SKM-1 (cell line): Measurements from ENCODE around the gene MAN1B1.

Experiments
- DNase-seq: peaks from one replicate; lab custom pipeline; 2025; ENCODE audit not compliant: unreplicated experiment; lab: John Stamatoyannopoulos, UW

Gene MAN1B1

DNA sequence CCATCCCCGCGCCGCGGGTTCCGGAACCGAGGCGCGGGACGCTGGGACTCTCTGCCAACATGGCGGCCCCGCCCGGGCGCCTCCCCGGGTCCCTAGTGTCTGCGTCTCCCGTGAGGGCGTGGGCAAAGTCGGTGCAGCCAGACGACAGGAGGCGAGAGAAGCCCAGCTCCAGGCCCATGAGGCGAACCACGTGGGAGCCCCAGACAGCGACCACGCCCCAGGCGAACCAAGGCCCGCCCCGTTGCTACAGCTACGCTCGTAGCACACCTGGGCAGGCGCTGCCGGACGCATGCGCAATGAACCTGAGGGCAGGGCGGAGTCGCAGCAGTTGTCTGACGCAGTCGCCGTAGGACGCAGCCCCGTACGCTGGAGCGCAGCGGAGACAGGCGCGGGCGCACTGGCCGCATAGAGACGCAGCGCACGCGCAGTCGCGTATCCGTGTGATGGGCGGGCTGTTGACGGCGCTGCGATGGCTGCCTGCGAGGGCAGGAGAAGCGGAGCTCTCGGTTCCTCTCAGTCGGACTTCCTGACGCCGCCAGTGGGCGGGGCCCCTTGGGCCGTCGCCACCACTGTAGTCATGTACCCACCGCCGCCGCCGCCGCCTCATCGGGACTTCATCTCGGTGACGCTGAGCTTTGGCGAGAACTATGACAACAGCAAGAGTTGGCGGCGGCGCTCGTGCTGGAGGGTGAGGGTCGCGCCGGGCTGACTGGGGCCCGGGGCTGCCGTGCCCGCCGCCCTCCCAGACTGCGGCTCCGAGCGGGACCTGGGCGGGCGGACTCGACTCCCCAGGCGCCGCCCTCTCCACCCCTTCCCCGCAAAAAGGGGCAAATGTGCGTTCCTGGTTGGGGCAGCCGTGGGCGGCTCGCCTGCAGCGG is at the start of gene MAN1B1:
TSS of gene MAN1B1 (plus strand) at position 455 of the 878 bp plus-strand sequence. CDS start at position 470, 15 bp downstream.
- DNase-seq, result peak; percentile 96

DNA sequence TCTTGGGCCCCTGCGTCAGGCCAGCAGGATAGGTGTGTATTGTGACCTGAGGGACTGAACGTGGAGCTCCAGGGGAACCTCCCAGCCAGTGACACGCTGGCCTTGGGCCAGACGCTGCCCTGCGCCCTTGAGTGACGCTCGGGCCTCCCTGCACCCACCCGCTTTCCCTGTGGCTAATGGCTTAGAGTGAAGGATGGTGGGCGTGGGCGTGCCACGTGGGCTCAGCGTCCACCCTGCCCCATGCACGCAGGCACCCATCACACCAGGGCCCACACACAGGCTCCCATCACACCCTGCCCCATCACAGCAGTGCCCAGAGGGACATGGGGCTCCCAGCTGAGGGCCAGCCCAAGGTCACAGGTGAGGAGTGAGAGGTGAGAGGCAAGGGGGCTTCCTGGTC is 49.8 kb upstream of the MAN1B1 start:
- DNase-seq, result no peak

DNA sequence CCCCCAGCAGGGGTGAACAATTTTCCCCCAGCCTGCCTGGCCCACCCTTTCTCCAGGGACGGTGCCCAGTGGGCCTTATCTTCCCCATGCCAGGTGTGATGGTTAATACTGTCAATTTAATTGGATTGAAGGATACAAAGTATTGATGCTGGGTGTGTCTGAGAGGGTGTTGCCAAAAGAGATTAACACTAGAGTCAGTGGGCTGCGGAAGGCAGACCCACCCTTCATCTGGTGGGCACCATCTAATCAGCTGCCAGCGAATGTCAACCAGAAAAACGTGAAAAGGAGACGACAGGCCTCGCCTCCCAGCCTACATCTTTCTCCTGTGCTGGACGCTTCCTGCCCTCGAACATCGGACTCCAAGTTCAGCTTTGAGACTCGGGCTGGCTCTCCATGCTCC is 49.3 kb upstream of the MAN1B1 start:
- no peak for DNase-seq

DNA sequence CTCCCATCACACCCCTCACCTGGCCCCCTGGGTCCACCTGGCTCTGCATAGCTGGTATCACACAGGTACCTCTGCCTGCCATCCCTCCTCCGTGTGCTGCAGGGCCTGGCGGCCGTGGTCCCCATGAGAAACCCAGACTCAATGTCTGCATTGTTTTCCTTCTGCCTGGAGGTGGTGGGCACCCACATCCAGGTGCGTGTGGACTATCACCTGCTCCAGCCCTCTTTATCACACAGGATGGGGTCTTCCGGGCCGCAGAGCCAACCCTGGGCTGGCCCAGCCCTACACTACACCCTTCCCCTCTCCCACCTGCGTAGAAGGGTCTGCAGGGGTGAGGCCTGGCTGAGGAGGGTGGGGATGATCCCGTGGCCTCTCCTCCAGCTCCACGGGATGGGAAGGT is 47.9 kb upstream of the MAN1B1 start:
- no peak for DNase-seq

DNA sequence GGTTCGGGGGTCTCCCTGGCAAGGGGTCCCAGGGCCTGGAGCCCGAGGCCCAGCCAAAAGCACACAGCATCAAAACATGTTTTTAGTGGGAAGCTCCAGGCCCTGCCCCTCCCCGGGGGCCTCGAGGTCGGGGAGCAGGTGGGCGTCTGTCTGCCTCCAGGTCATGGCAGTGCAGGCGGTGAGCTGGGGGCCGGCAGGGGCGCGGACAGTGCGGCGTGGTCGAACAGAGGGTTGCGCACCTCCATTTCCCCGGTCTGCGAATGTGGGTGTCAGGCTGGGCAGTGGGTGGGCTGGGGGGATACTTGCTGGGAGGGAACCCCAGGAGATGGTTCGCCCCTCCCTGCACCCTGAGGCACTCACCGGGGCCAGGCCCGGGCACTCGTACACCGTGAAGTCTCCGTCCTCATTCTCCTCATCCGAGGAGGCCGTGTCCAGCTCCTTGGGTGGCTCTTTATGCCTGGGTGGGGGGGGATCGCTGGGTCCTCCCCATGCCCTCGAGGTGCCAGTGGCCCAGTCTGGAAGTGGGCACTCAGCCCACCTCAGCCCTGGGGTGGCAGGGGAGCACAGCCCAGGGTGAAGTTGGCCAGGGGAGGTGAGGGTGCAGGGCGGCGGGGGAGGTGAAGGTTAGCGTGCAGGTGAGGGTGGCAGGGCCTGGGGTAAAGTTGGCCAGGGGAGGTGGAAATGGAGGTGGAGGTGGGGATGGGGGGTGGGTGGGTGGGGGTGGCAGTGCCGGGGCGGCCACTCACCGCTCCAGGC is 47.0 kb upstream of the MAN1B1 start:
- no peak for DNase-seq

DNA sequence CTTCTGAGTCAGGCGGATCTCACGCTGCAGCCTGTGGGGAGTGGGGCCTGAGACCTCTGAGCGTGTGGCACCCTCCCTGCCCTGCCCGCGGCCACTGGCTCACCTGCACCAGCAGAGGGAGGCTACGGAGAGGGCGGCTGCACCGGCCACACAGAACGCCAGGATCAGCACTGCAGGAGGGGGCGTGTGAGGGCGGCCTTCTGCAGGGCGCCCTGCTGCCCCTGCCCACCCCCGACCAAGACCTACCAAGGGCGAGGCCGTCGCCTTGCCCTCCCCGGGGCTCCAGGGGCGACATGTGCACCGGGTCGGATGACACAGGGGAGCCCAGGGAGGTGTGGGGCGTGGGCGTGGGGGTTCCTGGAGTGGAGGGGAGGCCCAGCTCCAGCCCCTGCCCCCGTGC is 46.2 kb upstream of the MAN1B1 start:
- no peak for DNase-seq

DNA sequence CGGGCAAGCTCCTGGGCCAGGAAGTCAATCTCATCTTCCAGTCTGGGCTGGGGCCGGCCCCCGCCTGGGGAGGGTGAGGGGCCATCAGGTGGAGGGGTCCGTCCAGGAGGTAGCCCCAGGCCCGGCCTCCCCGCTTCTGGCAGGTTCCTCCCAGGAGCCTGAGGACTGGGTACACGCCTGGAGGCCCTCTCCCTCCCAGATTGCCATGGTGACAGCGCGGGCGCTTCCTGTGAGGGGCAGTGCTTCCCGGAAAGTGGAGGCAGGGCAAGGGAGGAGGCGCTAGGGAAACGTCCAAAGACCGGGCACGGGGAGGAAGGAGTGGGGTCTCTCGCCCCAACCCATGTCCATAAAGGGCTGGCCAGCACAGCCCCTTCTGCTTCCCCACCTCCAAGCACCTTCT is 45.7 kb upstream of the MAN1B1 start:
- DNase-seq, result no peak

DNA sequence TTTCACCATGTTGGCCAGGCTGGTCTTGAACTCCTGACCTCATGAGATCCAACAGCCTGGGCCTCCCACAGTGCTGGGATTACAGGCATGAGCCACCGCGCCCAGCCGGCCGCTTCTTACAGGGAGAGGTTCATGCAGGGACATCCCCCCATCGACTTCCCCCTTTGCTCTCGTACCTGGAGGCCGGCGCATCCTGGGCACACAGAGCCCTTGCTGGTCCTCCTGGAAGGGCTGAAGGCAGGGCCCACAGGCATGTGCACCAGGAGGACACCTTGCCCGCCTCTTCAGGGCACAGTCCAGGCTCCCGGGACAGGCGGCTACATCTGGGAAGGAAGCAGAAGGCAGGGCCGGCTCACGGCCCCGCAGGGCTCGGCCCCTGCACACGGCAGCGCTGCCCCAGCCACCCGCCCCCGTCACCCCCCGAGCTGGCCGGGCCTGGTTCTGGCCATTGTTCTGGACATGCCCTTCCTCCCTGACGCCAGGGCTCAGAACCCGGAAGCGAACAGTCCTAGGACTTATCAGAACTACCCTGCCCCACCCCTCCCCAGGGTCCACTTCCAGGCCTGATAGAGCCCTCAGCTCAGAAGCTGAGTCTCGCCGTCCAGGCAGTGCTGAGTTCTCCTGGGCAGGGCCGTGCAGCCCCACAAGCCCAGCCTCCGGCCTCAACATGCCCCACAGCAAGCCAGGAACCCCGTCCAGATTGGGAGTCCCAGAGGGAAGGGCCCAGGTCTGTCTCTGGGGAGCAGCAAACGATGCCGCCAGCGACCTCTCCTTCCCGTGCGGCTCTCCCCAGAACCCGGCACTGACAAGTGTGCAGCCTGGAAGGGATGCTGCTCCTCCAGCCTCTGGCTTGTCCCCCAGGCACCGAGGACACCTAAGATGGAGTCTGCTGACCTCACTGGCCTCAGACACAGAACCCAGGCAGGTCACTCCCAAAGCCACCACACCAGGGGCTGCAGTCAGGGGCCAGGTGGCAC is 43.7 kb upstream of the MAN1B1 start:
- DNase-seq, result no peak

DNA sequence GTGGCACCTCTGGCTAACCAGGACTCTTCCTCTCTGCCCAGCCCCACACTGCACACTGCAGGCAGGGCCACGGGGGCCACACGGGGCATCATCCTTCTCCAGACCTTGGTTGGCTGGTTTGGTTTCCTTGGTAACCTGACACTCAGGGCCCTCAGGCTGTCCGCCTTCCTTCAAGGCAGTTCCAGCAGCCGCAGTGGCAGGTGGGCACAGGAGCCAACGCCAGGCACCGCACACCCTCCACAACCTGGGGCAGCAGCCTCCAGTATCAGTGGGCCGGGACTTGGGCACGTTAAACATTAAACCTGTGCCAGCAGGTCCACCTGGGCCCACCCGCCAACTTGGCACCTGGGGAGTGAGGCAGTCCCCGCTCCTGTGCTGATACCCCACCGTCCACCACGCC is 42.7 kb upstream of the MAN1B1 start:
- no peak for DNase-seq

DNA sequence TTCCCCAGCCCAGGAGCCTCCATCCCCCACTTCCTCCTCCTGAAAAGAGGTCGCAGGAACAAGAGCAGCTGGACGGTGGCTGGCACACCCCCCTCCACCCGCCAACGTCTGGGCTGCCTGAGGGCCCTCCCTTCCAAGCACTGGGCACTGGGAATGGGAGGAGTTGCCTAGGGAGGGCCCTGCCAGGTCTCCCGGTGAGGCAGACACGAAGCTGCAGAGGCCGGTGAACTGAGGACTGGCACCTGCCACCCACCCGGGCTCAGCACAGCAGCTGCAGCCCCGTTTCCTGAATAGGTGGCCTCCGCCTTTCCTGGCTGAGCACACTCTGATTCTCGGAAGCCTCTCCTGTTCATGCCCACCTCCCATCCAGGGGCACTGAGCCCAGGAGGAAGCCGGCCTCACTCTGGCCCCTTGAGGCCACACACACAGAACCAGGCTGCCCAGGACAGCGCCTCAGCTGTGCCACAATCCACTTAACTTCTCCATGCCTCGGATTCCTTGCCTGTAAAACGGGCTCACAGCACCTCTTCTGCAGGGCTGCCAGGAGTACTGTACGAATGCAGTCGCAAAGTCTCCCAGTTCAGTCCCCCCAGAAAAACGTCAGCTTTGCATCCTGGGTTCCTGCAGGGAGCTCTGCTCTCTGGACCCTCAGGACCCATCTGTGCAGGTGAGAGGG is 42.1 kb upstream of the MAN1B1 start:
- DNase-seq, result no peak

DNA sequence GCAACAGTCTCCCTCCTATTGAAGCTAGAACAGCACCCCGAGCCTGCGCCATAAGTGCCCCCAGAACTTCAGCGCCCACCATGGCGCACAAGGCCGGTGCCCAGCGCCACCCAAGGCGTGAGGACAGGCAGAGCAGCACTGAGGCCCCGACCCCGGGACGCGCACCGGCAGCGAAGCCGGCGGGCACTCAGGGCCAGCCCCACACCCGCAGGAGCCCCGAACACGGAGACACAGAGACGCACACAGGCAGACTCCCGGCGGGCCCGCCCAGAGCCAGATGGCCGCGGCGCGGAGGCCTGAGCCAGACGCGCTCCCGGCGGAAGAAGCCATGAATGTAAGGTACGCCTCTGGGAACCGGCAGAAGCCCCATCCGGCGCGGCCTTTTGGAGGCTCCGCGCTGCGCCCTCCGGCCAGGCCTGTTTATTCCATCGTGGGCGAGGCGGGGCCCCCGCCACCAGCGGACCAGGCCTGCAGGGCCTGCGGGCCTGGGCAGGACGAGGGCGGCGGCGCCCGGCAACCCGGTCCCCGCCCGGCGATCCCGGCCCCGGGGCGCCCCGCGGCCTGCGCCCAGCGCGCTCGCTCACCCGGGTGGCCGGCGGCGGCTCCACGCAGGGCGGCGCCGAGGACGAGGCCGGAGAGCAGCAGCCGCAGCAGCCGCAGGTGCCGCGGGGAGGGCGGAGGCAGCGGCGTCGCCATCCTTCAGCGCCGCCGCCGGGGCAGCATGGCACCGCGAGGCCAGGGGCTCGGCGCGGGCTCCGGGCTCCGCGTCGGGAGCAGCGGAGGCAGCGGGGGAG is 41.3 kb upstream of the MAN1B1 start:
- DNase-seq, result no peak

DNA sequence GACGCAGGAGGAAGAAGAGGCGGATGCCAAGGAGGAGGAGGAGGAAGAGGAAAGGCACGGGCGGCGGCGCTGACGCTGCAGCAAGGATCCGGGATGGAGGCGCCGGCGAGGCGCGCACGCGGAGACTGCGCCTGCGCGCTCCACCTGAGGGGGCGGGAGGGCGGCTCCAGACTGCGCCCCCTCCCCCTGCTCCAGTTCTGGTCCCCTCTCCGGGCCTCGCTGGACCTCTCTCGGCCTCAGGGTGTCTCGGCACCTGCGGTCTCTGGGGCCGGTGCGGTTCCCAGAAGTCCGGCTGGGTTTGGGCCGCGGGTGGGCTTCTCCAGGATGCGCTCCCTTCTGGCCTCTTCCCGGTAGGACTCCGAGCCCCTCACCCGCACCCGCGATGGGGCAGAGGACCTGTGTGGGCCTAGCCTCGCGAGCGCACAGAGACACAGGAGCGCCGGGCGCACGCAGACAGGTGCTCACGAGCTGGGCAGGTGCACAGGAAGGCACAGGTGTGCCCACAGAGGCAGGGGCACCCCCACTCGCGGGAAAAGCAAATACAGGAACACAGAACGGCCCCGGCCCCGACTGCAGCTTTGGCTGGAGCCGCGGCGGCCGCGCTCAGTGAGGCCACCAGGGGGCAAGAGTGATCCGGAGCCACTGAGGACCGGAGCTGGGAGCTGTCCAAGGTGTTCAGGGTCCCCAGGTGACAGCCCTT is 40.5 kb upstream of the MAN1B1 start, which contains the start of gene NPDC1:
TSS of gene NPDC1 (minus strand) at position 90 of the 700 bp plus-strand sequence. CDS start 188 bp downstream, outside the sequence.
- peak; percentile 68 for DNase-seq

DNA sequence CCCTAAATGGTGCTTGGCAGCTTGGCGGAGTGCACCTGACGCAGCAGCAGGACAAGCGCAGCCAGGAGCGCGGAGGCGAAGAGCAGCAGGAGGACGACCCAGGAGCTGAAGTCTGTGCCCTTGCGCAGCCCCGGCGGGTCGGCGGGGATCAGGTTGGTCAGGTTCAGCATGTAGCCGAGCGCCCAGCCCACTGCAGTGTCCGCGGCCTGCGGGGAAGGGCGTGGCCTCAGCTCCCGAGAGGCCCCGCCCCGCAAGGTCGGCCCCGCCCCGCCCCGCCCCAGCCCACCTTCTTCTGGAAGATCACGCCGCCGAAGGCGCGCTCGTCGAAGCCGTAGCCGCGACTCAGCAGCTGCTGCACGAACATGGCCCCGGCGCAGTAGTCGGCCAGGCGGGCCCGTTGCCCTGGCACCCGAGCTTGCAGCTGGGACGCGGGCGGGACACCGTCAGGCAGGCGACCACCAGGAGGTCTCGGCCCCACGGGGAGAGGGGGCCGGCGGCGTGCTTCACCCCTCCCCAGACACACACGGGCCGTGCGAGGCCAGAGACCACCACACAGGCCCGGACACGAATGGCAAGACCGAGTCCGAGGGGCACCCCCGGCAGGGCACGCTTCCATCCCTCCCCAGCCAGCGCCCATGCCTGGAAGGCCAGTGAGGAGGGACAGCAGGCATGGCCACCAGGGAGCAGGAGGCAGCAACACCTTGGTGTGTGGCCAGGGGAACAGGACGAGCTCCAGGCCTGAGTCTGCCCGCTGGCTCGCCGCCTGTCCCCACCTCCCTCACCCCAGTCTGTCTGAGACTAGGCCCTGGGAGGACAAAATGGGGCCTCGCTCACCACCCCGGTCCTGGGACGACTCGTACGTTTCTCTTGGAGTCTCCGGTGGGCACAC is 37.9 kb upstream of the MAN1B1 start:
- DNase-seq, result no peak

DNA sequence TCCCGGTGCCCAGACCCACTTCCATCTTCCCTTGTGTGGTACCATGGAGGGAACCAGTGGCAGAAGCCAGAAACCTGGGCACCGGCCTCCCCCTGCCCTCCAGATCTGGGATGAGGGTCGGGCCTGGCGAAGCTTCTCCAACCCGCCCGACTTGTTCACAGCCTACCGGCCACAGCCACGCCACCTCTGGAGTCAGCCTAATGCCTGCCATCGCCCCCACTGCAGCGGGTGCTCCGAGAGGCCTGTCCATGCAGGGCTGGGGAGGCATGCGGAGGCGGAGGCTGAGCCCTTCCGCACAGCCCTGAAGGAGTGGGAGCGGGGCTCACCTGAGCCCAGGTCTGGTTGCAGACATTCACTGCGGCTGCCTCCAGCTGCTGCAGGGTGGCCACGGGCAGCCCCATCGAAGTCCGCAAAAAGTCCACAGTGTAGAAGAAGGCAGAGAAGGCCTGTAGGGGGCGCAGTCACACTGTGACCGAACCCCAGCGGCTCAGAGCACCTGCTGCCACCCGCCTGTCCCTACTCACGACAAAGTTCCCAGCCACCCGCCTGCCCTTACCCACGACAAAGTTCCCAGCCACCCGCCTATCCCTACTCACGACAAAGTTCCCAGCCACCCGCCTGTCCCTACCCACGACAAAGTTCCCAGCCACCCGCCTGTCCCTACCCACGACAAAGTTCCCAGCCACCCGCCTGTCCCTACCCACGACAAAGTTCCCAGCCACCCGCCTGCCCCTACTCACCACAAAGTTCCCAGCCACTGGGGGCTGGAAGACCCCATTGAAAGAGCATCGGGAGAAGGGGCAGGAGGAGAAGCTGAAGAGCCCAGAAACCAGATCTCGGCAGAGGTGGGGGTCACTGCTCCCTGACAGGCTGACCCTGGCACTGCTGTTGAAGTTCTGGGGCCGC is 37.0 kb upstream of the MAN1B1 start:
- peak; percentile 75 for DNase-seq

DNA sequence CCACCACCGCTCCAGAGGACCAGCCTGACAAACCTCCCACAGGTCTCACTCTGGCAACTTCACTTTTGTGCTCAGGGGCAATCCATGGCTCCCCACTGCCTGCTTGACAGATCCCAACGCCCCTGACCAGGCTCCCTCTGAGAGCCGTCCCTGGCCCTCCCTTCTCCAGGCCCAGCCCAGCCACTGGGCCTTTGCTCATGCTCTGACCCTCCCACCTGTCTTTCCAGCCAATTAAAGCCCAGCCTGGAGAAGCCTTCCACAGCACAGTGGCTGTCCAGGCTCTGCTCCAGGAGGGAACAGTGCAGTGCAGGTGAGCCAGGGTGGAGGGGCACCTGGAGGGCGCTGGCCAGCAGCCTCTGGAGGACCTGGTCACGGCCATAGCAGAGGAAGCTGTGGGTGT is 36.2 kb upstream of the MAN1B1 start:
- DNase-seq, result no peak

DNA sequence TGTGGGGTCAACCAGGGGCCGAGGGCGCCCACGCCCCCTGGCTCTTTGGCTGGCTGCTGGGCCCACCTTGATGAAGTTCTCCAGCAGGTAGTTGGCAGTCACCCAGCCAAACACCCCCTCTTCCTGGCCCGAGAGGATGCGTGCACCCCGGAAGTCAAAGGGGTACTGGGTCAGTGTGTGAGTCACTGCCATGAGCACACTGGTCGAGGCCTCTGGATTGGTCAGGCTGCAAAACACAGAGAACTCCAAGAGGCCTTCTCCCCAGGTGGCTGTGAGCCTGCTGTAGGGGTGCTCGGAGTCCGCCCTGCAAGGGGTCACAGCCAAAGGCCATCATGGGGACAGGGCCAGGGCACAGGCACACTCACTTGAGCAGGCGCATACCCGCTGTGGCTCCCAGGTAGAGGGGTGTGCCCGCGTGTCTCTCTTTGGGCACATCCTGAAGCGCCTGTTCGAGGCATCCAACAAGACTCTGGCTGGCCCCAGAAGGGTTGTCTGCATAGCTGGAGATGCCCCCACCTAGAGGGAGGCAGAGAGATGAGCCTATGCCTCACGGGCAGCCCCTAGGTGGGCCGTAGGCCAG is 35.5 kb upstream of the MAN1B1 start:
- DNase-seq, result no peak

DNA sequence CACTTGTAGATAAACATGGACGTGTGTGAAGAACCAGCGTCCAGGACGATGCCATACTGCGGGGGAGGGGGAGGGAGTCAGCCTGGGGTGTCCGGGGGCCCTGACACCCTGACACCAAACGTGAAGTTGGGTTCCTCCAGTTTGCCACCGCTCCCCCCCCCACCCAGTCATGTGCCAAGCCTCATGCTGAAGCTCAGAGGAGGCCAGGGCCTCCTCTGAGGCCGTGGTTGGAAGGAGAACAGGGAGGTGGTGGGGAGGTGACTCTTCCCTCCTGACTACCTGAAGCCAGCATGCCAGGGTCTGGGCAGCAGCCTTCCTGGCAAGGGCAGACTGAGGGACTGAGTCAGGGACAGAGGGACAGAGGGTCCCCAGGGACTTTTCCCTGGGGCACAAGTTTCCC is 34.5 kb upstream of the MAN1B1 start:
- no peak for DNase-seq
